ENCODE results near the gene IQGAP2.

Gene IQGAP2

DNA sequence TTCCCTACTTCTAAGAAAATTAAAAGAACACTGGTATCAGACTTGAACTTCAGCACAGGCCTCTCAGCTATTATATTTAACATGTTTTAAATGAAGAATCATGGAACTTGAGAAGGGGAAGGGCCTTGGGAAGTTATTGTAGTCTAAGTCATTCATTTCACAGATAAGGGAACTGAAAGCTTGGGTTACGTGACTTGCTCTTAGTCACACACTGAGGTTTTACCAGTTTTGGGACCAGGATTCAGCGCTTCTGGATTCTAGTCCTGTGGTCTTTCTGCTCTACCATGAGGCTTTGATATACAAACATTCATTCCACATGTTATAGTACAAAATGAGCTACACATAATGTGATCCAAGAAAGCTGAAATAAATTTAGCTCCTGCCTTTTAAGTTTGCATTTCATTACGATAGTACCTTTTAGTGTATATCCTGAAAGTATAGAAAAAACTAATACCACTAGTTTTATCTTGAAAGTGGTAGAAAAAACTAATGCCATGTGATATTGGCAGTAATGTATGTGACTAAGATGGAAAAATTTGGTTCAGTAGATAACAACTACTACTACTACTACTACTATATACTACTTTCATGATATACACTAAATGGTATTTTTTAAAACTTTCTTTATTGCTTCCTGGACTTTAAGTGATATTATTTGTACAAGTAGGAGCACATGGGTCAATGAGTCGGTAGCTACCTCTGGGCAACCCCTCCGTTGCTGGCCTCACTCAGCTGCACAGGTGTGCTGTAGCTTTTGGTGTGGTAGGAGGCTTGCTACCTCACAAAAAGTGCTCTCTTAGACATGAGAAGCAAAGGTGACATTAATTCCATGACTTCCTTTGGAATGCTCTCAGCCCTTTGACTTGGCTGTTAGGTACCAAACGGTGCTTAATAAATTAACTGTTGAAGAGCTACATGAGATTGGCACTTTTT is 179.4 kb downstream of the IQGAP2 start:
- TF ChIP-seq, protein P1, sequence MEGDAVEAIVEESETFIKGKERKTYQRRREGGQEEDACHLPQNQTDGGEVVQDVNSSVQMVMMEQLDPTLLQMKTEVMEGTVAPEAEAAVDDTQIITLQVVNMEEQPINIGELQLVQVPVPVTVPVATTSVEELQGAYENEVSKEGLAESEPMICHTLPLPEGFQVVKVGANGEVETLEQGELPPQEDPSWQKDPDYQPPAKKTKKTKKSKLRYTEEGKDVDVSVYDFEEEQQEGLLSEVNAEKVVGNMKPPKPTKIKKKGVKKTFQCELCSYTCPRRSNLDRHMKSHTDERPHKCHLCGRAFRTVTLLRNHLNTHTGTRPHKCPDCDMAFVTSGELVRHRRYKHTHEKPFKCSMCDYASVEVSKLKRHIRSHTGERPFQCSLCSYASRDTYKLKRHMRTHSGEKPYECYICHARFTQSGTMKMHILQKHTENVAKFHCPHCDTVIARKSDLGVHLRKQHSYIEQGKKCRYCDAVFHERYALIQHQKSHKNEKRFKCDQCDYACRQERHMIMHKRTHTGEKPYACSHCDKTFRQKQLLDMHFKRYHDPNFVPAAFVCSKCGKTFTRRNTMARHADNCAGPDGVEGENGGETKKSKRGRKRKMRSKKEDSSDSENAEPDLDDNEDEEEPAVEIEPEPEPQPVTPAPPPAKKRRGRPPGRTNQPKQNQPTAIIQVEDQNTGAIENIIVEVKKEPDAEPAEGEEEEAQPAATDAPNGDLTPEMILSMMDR (IDR thresholded peaks at IDR 0.05; ENCODE audit: borderline replicate concordance, insufficient read depth, low read depth, low read length): no peak
- no peak overlapping the region for H3K4me3 ChIP-seq (ENCODE audit: low read depth, low read length)

DNA sequence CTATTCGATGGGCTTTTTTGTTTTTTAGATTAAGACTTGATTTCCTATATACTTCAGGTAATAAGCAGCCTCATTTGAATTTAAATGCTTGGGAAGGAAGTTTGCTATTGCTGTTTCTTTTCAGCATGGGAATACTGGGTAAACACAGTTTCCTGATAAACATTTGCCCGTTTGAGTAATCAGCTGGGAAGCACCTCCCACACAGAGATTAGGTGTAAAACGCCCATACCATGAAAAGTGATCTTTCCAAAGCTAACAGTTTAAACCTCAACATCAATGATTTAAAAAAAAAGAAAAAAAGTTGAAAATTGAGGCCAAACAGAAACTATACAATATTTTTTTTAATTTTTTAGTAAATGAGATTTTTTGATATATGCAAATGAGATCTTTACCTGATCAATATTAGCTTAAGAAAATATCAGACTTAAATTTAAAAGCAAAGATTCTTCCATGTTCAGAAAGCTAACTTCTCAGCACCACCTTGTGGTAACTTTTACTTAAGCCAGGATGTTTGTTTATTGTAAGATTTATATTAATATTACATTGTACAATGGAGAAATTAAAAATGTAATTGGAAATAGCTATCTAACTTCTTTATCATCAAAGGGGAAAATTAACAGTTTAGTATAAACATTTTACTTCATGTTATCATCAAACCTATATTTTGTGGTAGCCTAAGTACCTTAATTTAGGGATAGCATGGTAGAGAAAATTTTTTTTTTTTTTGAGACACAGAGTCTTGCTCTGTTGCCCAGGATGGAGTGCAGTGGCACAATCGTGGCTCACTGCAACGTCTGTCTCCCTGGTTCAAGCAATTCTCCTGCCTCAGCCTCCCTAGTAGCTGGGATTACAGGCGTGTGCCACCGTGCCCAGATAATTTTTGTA is 180.3 kb downstream of the IQGAP2 start:
- no peak overlapping the region for H3K4me3 ChIP-seq (ENCODE audit: low read depth, low read length)
- TF ChIP-seq, protein P1 (IDR thresholded peaks at IDR 0.05; ENCODE audit: borderline replicate concordance, insufficient read depth, low read depth, low read length): no peak

DNA sequence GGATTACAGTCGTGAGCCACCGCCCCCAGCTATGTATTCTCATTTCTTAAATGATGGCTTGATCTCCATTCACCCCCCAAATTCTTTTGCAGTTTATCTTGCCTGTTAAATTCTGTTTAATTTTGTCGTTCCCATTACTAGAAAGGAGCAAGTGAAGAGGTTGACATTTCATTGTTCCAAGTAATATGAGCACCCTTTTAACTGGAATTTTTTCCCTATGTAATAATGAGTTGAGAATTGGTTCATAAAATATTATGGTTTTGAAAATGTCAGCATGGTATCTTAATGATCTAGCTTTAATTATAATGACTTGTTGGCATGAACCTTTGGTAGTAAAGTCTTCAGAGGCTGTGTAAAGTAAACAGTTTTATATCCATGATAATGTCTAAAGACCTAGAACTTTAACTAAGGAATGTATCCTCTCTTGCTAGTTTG is 182.7 kb downstream of the IQGAP2 start:
- H3K4me3 ChIP-seq (ENCODE audit: low read depth, low read length): no peak overlapping the region

DNA sequence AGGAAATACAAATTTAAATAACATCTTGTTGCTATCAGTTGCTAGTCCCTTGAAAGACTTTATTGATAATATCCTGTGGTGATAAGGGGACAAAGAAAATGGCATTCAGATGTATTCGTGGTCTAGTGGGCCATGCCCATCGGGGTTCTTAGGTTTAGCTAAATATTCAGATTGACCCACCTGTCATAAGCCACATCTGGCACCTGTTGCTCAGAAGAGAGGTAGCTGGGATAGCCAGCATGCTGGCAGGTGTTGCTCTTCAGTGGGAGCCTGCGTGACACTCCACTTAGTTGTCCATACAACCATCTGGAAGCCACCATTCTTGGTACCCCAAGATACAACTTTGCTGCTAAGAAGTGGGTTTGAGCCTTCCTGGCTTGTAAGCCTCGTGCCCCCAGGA is 183.4 kb downstream of the IQGAP2 start:
- TF ChIP-seq, protein P1 (IDR thresholded peaks at IDR 0.05; ENCODE audit: borderline replicate concordance, insufficient read depth, low read depth, low read length): no peak
- H3K4me3 ChIP-seq (ENCODE audit: low read depth, low read length): no peak overlapping the region

More for the DNA sequence above, 182.7 kb downstream of the IQGAP2 start:
- TF ChIP-seq, protein P1 (IDR thresholded peaks at IDR 0.05; ENCODE audit: borderline replicate concordance, insufficient read depth, low read depth, low read length): no peak

DNA sequence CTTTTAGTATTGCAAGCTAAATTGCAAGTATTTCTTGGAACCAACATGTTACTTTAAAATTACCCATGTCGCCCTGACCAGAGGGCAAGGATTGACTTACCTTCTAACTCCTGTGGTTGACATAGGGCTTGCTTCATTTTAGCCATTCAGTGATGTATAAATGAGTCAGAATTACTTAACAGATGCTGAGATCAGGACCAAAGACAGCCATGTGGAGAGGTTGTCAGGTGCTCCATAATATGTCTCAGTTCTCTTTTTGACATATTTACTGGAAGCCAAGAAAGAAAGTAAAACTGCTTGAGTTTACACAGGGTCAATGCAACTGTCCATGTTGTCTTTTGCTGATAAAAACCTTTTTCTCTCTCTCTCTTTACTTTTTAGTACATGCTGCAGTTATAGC is 186.9 kb downstream of the IQGAP2 start:
- TF ChIP-seq, protein P1 (IDR thresholded peaks at IDR 0.05; ENCODE audit: borderline replicate concordance, insufficient read depth, low read depth, low read length): no peak
- H3K4me3 ChIP-seq (ENCODE audit: low read depth, low read length): no peak overlapping the region

DNA sequence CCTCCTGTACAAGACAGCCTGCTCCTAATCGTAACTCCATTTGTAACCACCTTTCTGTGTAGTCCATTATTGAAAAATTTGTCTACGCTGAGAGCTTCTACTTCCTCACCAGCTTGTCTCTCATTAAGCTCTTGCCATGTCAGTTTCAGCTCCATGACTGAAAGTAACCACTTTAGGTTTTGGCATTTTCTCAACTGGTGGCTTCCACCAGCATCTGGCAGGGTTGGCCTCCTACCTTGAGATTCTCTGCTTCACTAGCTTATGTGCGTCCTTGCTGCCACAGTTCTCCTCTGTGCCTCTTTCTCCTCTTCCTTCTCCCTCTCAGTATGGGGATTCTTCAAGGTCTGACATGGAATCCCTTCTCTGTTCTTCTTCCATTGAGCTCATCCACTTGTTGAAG is 188.3 kb downstream of the IQGAP2 start:
- TF ChIP-seq, protein P1 (IDR thresholded peaks at IDR 0.05; ENCODE audit: borderline replicate concordance, insufficient read depth, low read depth, low read length): no peak
- H3K4me3 ChIP-seq (ENCODE audit: low read depth, low read length): no peak overlapping the region

All from GM12875 (cell line).